OCI-LY7 (cell line): Measurements from ENCODE around the gene GTF2H3.

Experiments
- EZH2phosphoT487 ChIP-seq: fragments of 200-600 bp; sonication (generic); IDR thresholded peaks from 2 replicates; pipeline ENCODE4 v1.6.1; 2018; ENCODE audit warnings: low read depth, borderline replicate concordance, mild to moderate bottlenecking, mixed run types, antibody characterized with exemption, low read length, moderate library complexity, mixed read lengths
- TF ChIP-seq, protein P1 (sequence below): fragments of 200-600 bp; sonication (generic); conservative IDR thresholded peaks from 2 replicates; pipeline ENCODE4 v1.5.1; 2014; ENCODE audit warnings: mild to moderate bottlenecking, antibody characterized with exemption, low read length, moderate library complexity, mixed read lengths

GRCh38 chr12:123696207-123696606 lies 62.6 kb downstream of the GTF2H3 start:
- TF ChIP-seq, protein P1, sequence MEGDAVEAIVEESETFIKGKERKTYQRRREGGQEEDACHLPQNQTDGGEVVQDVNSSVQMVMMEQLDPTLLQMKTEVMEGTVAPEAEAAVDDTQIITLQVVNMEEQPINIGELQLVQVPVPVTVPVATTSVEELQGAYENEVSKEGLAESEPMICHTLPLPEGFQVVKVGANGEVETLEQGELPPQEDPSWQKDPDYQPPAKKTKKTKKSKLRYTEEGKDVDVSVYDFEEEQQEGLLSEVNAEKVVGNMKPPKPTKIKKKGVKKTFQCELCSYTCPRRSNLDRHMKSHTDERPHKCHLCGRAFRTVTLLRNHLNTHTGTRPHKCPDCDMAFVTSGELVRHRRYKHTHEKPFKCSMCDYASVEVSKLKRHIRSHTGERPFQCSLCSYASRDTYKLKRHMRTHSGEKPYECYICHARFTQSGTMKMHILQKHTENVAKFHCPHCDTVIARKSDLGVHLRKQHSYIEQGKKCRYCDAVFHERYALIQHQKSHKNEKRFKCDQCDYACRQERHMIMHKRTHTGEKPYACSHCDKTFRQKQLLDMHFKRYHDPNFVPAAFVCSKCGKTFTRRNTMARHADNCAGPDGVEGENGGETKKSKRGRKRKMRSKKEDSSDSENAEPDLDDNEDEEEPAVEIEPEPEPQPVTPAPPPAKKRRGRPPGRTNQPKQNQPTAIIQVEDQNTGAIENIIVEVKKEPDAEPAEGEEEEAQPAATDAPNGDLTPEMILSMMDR = no peak
- no peak for TF ChIP-seq EZH2phosphoT487
